WERI-Rb-1 (cell line): ENCODE measurements around the gene CYP1A2.

Experiments
- DNase-seq: peaks from one replicate; pipeline ENCODE4 v3.0.0-alpha.2; 2020
- H3K27ac ChIP-seq: fragments of 250-450 bp; sonication (Bioruptor Pico); 2 replicates; pipeline ENCODE4 v1.5.1; 2020; ENCODE audit warnings: mild to moderate bottlenecking, moderate library complexity
- H3K27me3 ChIP-seq: fragments of 250-450 bp; sonication (Bioruptor Pico); 2 replicates; pipeline ENCODE4 v1.5.1; 2021; ENCODE audit warnings: mild to moderate bottlenecking, low read depth, moderate library complexity; ENCODE audit not compliant: insufficient read depth, severe bottlenecking
- H3K36me3 ChIP-seq: fragments of 250-450 bp; sonication (Bioruptor Pico); 2 replicates; pipeline ENCODE4 v1.5.1; 2020; ENCODE audit warnings: mild to moderate bottlenecking, moderate library complexity
- H3K4me3 ChIP-seq: 2 replicates; pipeline ENCODE4 v1.5.1; 2011; ENCODE audit warnings: low read depth, mild to moderate bottlenecking, control low read depth, low read length
- H3K9me3 ChIP-seq: fragments of 250-450 bp; sonication (Bioruptor Pico); 2 replicates; pipeline ENCODE4 v1.5.1; 2021; ENCODE audit warnings: mild to moderate bottlenecking, moderate library complexity; ENCODE audit not compliant: severe bottlenecking
- TF ChIP-seq, protein P1 (sequence below): IDR thresholded peaks from 2 replicates; pipeline ENCODE4 v1.5.1; 2011; ENCODE audit warnings: low read depth, mild to moderate bottlenecking, control low read depth, inconsistent platforms, low read length

CYP1A2 gene

DNA sequence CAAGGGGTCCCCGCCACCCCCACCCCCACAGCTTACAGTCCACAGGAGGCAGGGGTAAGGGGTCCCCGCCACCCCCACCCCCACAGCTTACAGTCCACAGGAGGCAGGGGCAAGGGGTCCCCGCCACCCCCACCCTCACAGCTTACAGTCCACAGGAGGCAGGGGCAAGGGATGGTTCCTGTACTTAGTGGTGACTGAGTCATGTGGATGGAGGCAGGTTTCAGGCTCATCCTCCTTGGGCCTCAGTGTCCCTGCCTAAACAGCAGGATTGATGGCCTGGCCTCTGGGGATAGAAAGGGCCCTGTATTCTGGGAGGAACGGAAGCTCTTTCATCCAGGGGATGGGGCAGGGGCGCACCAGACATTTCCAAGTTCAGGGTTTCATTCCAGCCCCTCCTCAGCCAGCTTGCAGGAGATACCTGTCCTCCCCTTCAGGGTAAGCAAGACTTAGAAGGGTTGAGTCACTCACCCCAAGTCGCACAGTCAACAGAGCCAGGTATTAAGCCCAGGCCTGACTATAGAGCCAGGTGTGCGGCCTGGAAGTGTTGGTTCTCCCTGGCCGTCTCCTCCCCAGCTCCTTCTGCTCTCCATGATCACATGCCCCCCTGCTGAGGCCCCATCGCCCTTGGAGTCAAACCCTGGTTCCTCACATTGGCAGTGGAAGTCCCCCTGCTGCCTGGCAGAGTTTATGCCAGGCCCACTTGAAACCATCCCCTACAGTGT, 45.8 kb downstream of the CYP1A2 start:
- H3K27me3 ChIP-seq: no peaks in the 10 kb centered on the region
- no peak overlapping the region for H3K4me3 ChIP-seq
- peaks cover 18% of the 10 kb centered on the region for H3K36me3 ChIP-seq
- no peak for DNase-seq
- H3K9me3 ChIP-seq: no peaks in the 10 kb centered on the region
- no peak overlapping the region for H3K27ac ChIP-seq
- TF ChIP-seq, protein P1, sequence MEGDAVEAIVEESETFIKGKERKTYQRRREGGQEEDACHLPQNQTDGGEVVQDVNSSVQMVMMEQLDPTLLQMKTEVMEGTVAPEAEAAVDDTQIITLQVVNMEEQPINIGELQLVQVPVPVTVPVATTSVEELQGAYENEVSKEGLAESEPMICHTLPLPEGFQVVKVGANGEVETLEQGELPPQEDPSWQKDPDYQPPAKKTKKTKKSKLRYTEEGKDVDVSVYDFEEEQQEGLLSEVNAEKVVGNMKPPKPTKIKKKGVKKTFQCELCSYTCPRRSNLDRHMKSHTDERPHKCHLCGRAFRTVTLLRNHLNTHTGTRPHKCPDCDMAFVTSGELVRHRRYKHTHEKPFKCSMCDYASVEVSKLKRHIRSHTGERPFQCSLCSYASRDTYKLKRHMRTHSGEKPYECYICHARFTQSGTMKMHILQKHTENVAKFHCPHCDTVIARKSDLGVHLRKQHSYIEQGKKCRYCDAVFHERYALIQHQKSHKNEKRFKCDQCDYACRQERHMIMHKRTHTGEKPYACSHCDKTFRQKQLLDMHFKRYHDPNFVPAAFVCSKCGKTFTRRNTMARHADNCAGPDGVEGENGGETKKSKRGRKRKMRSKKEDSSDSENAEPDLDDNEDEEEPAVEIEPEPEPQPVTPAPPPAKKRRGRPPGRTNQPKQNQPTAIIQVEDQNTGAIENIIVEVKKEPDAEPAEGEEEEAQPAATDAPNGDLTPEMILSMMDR: no peak

DNA sequence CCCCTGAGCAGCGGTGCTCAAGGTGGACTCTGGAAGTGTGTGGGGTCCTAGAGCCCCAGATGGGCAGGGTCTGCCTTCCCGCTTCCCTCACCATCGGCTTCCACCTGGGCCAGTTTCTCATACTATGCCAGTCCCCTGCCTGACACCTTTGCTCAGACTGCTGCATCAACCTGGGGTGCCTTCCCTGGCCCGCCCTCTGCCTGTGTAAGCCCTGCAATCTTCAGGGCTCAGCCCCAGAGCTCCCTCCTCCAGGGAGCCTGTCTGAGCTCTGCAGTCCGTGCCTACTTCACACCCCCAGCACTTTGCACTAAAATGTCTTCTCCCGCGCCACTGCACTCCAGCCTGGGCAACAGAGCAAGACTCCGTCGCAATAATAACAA, 46.3 kb downstream of the CYP1A2 start:
- DNase-seq: no peak
- no peak overlapping the region for H3K27ac ChIP-seq
- no peaks in the 10 kb centered on the region for H3K9me3 ChIP-seq
- TF ChIP-seq, protein P1: no peak
- H3K4me3 ChIP-seq: no peak overlapping the region
- peaks cover 20% of the 10 kb centered on the region for H3K36me3 ChIP-seq
- no peaks in the 10 kb centered on the region for H3K27me3 ChIP-seq

DNA sequence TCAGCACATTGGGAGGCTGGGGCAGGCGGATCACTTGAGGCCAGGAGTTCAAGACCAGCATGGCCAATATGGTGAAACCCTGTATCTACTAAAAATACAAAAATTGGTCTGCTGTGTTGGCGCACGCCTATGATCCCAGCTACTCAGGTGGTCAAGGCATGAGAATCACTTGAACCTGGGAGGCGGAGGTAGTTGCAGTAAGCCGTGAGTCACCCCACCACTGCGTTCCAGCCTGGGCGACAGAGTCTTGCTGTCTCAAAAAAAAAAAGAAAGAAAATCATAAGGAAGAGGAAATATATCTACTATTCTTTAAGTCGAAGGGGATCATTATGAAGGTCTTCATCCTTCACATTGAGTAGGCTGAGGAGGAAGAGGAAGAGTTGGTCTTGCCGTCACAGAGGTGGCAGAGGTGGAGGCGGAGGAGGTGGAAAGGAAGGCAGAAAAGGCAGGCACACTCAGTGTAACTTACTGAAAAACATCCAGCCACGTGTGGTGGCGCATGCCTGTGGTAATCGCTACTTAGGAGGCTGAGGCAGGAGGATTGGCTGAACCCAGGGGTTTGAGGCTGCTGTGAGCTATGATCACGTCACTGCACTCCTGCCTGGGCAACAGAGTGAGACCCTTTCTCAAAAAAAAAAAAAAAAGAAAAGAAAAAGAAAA, 47.5 kb downstream of the CYP1A2 start:
- TF ChIP-seq, protein P1: no peak
- peaks cover 30% of the 10 kb centered on the region for H3K36me3 ChIP-seq
- no peak overlapping the region for H3K27ac ChIP-seq
- no peak for DNase-seq
- no peaks in the 10 kb centered on the region for H3K9me3 ChIP-seq
- H3K27me3 ChIP-seq: no peaks in the 10 kb centered on the region
- no peak overlapping the region for H3K4me3 ChIP-seq

DNA sequence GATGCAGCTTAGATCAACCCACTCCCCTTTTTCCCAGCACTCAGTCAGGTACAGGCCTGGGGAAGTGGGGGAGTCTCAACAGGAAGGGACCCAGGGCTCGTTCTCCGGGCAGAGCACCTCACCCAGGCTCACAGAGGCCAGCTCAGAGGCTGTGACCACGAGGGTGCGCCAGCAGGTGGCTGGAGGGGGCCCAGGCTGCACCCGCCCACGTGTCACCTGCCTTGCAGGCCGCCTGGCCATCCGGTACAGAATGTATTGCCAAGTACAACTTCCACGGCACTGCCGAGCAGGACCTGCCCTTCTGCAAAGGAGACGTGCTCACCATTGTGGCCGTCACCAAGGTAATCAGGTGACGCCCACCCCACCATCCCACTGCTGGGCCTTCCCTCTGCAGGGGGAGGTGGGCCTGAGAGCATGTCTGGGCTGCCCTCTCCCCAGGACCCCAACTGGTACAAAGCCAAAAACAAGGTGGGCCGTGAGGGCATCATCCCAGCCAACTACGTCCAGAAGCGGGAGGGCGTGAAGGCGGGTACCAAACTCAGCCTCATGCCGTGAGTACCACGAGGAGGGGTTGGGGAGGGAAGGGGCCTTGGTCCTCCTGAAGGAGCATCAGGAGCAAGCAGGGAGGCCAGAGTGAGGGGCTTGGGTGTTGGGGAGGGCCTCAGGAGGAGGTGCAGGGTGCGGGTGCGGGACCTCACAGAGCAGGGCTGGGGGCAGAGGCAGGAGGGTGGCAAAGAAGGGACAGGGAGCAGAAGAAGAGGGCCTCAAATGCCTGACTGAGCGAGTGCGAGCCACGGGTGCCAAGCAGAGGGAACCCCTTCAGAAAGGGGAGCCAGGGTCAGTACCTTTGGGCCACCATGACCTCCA, 50.0 kb downstream of the CYP1A2 start:
- Histone ChIP-seq H3K27me3 (no peaks in the 10 kb centered on the region), H3K27ac (no peak overlapping the region; the same call in 1 of the 2 replicates), H3K4me3 (no peak overlapping the region), H3K36me3 (peaks cover 51% of the 10 kb centered on the region), H3K9me3 (no peaks in the 10 kb centered on the region)
- TF ChIP-seq, protein P1: peak; percentile 24; the same call in 1 of the 2 replicates
- DNase-seq: no peak

DNA sequence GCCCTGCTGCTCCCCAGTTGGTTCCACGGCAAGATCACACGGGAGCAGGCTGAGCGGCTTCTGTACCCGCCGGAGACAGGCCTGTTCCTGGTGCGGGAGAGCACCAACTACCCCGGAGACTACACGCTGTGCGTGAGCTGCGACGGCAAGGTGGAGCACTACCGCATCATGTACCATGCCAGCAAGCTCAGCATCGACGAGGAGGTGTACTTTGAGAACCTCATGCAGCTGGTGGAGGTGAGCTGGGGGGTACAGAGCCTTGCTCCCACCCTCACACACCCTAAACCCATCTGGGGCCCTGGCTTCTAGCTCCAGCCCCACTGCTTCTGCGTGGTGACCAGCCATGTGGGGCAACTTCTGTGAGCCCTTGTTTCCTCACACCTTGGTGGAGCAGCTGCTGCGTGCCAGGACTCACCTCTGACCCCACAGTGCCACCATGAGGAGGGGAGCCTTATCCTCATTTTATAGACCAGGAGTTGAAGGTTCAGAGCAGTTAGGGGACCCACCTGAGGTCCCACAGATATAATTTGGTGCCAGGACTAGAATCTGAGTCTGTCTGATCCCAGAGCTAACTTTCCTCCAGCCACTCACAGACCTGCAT, 50.7 kb downstream of the CYP1A2 start:
- TF ChIP-seq, protein P1: no peak
- Histone ChIP-seq H3K4me3 (no peak overlapping the region), H3K9me3 (no peaks in the 10 kb centered on the region), H3K36me3 (peaks cover 58% of the 10 kb centered on the region), H3K27me3 (no peaks in the 10 kb centered on the region), H3K27ac (peak overlapping the region; percentile 36; the same call in 1 of the 2 replicates)
- no peak for DNase-seq
